Measurements from ENCODE around the gene SEZ6L2.

The SEZ6L2 gene

DNA sequence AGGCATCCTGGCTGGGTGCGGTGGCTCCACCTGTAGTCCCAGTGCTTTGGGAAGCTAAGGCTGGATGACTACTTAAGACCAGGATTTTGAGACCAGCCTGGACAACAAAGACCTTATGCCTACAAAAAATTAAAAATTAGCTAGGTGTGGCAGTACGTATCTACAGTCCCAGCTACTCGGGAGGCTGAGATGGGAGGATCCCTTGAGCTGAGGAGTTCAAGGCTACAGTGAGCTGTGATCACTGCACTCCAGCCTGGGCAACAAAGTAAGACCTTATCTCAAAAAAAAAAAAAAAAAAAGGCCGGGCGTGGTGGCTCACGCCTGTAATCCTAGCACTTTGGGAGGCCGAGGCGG is 73.0 kb downstream of the SEZ6L2 start:
- no peak for DNase-seq (ENCODE audit: low read depth)
- TF ChIP-seq, protein P1, sequence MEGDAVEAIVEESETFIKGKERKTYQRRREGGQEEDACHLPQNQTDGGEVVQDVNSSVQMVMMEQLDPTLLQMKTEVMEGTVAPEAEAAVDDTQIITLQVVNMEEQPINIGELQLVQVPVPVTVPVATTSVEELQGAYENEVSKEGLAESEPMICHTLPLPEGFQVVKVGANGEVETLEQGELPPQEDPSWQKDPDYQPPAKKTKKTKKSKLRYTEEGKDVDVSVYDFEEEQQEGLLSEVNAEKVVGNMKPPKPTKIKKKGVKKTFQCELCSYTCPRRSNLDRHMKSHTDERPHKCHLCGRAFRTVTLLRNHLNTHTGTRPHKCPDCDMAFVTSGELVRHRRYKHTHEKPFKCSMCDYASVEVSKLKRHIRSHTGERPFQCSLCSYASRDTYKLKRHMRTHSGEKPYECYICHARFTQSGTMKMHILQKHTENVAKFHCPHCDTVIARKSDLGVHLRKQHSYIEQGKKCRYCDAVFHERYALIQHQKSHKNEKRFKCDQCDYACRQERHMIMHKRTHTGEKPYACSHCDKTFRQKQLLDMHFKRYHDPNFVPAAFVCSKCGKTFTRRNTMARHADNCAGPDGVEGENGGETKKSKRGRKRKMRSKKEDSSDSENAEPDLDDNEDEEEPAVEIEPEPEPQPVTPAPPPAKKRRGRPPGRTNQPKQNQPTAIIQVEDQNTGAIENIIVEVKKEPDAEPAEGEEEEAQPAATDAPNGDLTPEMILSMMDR (IDR thresholded peaks at IDR 0.05; ENCODE audit: insufficient read depth, low read depth, low read length, missing control alignments): no peak
- H3K4me3 ChIP-seq (ENCODE audit: low read depth, low read length): no peak overlapping the region

DNA sequence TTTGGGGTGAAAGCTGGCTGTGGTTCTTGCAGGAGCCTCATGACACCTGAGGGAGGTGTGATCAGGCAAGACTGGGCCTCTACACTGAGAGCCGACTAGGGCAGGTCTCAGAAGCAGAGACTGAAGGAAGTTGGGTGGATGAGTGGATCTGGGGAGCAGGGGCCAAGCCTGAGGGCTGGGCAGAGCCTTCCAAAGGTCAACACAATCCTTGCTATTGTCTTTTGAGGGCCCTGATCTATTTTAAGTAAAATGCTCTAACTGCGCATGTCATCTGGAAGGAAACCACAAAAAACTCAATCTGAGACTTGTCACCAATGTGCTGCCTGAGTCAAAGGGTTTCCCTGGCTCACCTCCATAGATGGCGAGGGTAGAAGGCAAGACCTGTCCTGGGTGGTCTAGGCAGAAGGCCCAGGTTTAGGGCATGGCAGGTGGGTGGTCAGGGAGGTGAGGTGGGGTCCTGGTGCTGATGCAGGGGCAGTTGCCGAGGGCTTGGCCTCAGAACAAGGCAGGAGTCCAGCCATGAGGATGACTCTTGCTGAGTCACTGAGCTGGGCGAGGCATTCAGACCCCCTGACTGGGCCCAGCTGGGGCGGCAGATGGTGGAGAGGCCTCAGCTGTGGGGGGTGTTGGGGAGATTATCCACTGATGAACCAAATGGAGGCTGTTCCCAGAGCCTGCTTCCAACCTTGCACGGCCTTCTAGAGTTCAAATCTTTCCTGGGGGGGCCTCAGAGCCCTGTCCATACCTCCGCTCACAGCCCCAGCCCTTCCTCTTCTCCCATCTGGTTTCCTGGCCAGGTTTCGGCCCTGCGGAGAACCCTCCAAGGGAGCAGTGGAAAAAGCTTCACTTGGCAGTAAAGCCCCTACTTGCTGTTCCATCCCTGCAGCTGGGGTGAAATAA is 74.0 kb downstream of the SEZ6L2 start:
- no peak overlapping the region for H3K4me3 ChIP-seq (ENCODE audit: low read depth, low read length)
- DNase-seq (ENCODE audit: low read depth): peak; percentile 77
- TF ChIP-seq, protein P1 (IDR thresholded peaks at IDR 0.05; ENCODE audit: insufficient read depth, low read depth, low read length, missing control alignments): no peak

- no peak overlapping the region for H3K4me3 ChIP-seq (ENCODE audit: low read depth, low read length)
- TF ChIP-seq, protein P1 (IDR thresholded peaks at IDR 0.05; ENCODE audit: insufficient read depth, low read depth, low read length, missing control alignments): no peak
- no peak for DNase-seq (ENCODE audit: low read depth)
Measured at GRCh38 chr16:29824589-29825144, 74.7 kb downstream of the SEZ6L2 start.

DNA sequence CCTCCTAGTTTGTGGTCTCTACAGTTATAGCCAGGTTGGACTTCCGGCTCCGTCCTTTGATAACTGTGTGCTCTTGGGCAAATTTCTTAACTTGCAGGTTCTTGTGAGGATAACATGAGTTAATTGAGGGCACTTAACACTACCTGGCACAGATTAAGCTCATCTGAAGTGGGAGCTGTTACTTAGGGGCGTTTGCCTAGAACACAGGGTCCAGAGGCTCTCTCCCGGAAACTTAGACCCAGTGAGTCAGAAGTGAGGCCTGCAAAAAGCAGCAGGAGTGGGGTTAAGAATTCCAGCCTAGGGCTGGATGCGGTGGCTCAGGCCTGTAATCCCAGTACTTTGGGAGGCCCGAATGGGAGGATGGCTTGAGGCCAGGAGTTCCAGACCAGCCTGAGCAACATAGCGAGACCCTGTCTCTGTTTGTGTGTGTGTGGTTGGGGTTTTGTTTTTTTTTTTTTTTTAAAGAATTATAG is 77.7 kb downstream of the SEZ6L2 start:
- TF ChIP-seq, protein P1 (IDR thresholded peaks at IDR 0.05; ENCODE audit: insufficient read depth, low read depth, low read length, missing control alignments): no peak
- H3K4me3 ChIP-seq (ENCODE audit: low read depth, low read length): peak overlapping the region; percentile 85
- no peak for DNase-seq (ENCODE audit: low read depth)
